Activated CD4-positive, alpha-beta T cell treated with anti-CD3 and anti-CD28 coated beads for 24 hours (primary cell): Measurements from ENCODE around the gene KANSL1.
"Not testable (repeated sequence)": the region's sequence is repeated elsewhere in the genome, so short reads cannot be mapped to it uniquely, and the experiment has no call there.

ENCODE experiments used
- DNase-seq, 2 donors: peaks; one replicate each; pipeline ENCODE4 v3.0.0-alpha.2; 2020; ENCODE audit warnings: low read depth in 2 of 2

Gene KANSL1

DNA sequence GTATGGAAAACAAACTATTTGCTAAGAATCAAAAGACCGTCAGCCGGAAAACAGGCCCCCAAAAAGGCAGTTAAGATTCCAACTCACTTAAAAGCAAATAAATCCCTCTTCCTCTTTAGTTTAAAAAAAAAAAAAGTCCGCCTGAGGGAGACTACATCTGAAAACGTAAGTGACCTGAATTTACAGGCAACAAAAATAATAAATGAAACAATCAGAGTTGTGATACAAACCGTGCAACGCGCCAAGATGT is 1.1 kb downstream of the KANSL1 start:
- no peak for DNase-seq

GRCh38 chr17:46191322-46192188 is 1.7 kb downstream of the KANSL1 start:
- DNase-seq, result no peak

- no peak for DNase-seq
Observed at GRCh38 chr17:46190763-46191162, 2.5 kb downstream of the KANSL1 start.

- DNase-seq, result not testable (repeated sequence)
Observed at GRCh38 chr17:46186827-46187235, 6.4 kb downstream of the KANSL1 start.

- no peak for DNase-seq
Observed at GRCh38 chr17:46184696-46185095, 8.5 kb downstream of the KANSL1 start.

DNA sequence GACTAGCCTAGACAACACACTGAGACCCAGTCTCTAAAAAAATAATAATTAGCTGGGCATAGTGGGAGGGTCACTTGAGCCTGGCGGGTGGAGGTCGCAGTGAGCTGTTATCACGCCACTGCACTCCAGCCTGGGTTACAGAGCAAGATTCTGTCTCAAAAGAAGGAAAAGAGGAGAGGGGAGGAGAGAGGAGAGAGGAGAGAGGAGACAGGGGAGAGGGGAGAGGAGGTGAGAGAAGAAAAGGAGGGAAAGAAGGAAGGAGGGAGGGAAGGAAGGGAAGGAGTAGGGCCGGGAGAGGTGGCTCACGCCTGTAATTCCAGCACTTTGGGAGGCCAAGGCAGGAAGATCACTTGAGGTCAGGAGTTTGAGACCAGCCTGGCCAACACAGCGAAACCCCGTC is 9.8 kb downstream of the KANSL1 start:
- DNase-seq, result not testable (repeated sequence)

DNA sequence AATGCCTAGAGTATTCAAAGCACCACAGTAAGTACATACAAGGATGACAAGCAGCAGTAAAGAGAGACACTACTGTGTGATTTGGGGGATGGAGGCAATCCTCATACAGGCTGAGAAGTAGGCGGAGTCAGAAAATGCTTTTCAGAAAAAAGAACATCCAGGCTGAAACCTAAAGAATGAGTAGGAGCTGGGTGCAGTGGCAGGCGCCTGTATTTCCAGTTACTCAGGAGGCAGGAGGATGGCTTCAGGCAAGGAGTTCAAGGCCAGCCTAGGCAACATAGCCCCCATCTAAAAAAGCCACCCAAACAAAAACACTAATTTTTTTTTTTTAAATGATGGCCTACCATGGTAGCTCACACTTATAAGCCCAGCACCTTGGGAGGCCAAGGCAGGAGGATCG is 10.3 kb downstream of the KANSL1 start:
- no peak for DNase-seq

DNA sequence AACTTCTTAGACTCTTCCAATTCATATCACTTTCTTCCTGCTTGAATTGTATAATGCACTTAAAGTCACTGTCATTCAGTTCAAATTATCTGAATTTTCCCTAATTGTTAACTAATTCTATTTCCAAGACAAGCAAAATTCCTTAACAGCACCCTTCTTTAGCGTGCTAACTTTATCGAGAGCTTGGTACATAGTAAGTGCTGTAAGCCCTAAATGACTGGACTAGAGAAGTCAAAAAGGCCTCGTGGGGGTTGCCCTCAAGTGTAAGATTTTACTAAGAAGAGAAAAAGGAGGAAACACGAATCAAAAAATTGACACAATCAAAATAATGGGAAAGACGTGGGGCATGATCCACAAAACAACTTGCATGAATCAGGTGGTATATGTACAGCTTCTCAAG is 11.3 kb downstream of the KANSL1 start:
- no peak for DNase-seq

DNA sequence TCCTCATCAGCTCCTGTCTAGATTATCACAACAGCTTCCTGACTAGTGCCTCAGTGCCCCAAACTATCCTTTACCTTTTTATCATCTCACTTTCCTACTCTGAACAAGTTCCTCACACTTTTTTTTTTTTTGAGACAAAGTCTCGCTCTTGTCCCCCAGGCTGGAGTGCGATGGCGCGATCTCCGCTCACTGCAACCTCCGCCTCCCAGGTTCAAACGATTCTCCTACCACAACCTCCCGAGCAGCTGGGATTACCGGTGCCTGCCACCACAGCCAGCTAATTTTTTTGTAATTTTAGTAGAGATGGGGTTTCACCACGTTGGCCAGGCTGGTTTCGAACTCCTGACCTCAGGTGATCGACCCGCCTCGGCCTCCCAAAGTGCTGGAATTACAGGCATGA is 11.9 kb downstream of the KANSL1 start:
- DNase-seq, result not testable (repeated sequence)

GRCh38 chr17:46180892-46181274 is 12.3 kb downstream of the KANSL1 start:
- DNase-seq, result no peak

DNA sequence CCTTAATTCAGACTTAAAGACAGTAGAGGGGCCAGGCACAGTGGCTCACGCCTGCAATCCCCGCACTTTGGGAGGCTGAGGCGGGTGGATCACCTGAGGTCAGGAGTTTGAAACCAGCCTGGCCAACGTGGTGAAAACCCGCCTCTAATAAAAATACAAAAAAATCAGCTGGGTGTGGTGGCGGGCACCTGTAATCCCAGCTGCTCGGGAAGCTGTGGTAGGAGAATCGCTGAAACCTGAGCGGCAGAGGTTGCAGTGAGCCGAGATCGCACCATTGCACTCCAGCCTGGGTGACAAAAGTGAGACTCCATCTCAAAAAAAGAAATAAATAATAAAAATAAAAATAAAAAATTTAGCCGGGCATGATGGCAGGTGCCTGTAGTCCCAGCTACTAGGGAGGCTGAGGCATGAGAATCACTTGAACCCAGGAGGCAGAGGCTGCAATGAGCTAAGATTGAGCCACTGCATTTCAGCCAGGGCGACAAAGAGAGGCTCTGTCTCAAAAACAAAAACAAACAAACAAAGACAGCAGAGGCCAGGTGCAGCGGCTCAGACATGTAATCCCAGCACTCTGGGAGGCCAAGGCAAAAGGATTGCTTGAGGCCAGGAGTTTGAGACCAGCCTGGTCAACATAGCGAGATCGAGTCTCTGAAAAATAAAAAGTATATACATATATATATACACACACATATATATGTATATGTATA is 12.9 kb downstream of the KANSL1 start:
- not testable (repeated sequence) for DNase-seq

DNA sequence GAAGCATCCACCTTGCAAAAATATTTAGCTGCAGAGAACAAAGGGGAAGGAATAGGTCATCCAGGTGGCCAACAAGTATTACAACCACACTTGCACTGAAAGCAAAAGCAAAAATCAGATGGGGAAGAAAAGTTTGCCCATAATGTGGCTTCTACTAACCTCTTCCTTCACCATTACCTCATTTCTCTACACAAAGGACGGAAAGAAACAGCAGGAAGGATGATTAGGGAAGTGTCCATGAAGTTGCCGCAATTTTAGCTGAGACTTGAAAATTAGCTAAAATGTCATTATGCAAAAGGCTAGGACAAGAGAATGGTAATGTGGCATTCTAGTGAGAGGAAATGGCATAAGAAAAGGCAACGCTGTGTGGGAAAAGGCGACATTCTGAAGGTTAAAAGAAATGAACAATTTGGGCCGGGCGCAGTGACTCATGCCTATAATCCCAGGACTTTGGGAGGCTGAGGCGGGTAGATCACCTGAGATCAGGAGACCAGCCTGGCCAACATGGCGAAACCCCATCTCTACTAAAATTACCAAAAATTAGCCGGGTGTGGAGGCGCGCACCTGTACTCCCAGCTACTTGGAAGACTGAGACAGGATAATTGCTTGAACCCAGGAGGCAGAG is 13.7 kb downstream of the KANSL1 start:
- no peak for DNase-seq

DNA sequence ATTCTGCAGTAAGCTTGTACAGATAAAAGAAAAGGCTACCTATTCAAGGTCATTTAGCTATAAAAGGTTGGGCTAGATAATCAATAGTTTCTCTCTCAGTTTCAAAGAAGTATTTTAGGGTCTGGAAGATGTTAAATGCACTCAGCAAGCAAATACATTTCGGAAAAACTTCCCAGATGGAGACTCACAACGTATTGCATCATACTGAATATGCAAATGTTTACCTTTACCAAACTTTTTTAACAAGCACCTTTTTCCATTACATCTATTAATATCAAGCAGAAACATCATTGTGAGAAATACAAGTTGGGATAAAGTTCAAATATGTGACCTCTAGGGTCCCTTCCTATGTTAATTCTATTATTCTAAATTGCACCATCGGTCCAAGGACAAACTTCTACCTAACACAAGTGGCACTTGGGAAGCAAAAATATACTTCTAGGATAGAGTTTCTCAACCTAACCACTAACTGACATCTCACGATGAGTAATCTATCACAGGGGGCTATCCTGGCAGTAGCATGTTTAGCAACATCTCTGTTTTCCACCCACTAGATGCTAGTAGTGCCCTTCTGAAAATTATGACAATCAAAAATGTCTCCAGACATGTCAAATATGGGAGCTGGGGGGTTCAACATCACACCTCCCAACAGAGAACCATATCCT is 14.5 kb downstream of the KANSL1 start:
- no peak for DNase-seq

GRCh38 chr17:46176975-46177374 is 16.3 kb downstream of the KANSL1 start:
- DNase-seq, result no peak

DNA sequence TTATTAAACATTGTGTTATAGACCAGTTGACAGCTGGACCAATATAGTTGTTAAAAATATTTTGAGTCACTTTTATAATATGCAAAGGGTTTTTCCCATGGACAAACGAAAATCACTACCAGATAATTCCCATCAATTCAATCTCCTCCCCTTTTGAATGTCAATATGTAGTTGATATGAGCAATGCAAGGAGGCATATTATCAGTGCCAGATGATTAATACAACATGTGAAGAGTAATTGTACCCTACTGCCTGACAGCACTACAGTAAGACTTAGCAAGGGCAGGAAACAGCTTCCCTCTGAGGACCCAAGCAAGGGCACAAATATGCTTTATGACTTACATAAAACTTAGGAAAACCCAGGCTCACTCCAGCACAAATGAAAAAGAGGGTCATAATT is 17.3 kb downstream of the KANSL1 start:
- DNase-seq, result no peak

GRCh38 chr17:46173153-46173552 is 20.1 kb downstream of the KANSL1 start:
- DNase-seq, result no peak

DNA sequence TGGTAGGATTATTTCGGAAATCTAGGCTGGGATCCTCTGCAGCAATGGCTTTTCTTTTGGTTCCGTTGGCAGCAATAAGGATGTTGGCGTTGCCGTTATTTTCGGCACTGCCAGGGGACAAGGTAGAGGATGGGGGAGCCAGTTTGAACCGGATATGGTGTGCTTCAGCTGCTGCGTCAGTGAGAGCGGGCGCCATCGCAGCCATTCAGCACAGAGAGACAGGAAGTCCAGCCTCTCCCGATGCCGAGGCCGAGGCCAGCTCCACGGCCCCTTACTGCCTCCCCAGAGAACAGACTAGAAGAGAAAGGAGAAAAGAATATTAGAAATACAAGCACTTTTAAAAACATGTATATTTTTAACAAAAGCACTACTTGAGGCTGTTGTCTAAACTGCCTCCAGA is 21.3 kb downstream of the KANSL1 start:
- no peak for DNase-seq

- no peak for DNase-seq
Observed at GRCh38 chr17:46170639-46171429, 22.4 kb downstream of the KANSL1 start.

GRCh38 chr17:46169913-46170638 is 23.2 kb downstream of the KANSL1 start:
- DNase-seq, result no peak

- DNase-seq, result no peak
Observed at GRCh38 chr17:46167826-46168569, 25.2 kb downstream of the KANSL1 start.
